SK-N-SH (cell line): ENCODE data around the gene RAB40C.

Source experiments
- RCOR1 ChIP-seq: fragments of 150-350 bp; IDR thresholded peaks from 2 replicates; pipeline ENCODE4 v1.6.1; 2017; ENCODE audit warnings: antibody characterized with exemption, low read length
- TCF12 ChIP-seq: IDR thresholded peaks from 2 replicates; pipeline ENCODE4 v1.4.0; 2012
- USF2 ChIP-seq: fragments of 150-350 bp; IDR thresholded peaks from 2 replicates; pipeline ENCODE4 v1.6.1; 2017; ENCODE audit warnings: antibody characterized with exemption, low read length, low read depth, borderline replicate concordance

- no peak for TF ChIP-seq RCOR1
- no peak for TF ChIP-seq USF2
- no peak for TF ChIP-seq TCF12
Measured at GRCh38 chr16:631808-632358, 42.0 kb downstream of the RAB40C start.
